GM19397 (cell line): ENCODE measurements around the gene GIPC1.

Source experiments
- ATAC-seq: cut with Tn5 transposase; IDR thresholded peaks from one replicate; pipeline ENCODE4 v1.9.1; 2021; ENCODE audit warnings: mild to moderate bottlenecking, moderate library complexity; ENCODE audit not compliant: unreplicated experiment

The GIPC1 gene

GRCh38 chr19:14439014-14439413, 56.9 kb downstream of the GIPC1 start:
- no peak for ATAC-seq

GRCh38 chr19:14437578-14438140, 58.3 kb downstream of the GIPC1 start:
- no peak for ATAC-seq

GRCh38 chr19:14435320-14436050, 60.4 kb downstream of the GIPC1 start:
- no peak for ATAC-seq

GRCh38 chr19:14434543-14435319, 61.2 kb downstream of the GIPC1 start:
- ATAC-seq = no peak

- no peak for ATAC-seq
Measured at GRCh38 chr19:14433554-14434501, 62.1 kb downstream of the GIPC1 start.

- ATAC-seq = no peak
Measured at GRCh38 chr19:14432791-14433553, 63.0 kb downstream of the GIPC1 start, which contains the start of gene PKN1. TSS of gene PKN1 (plus strand) at chr19:14433306. CDS start at chr19:14433522, 216 bp downstream.

GRCh38 chr19:14430712-14431111, 65.2 kb downstream of the GIPC1 start:
- ATAC-seq = no peak

- no peak for ATAC-seq
Measured at GRCh38 chr19:14428882-14429416, 67.0 kb downstream of the GIPC1 start.
